ENCODE results near the gene ZBP1.

Gene ZBP1

GRCh38 chr20:57658447-57658832 is 38.2 kb upstream of the ZBP1 start:
- no peak for DNase-seq

- DNase-seq: no peak
These were observed 37.6 kb upstream of the ZBP1 start for GRCh38 chr20:57657535-57658446.

GRCh38 chr20:57656821-57657534 is 36.8 kb upstream of the ZBP1 start:
- DNase-seq: no peak

- no peak for DNase-seq
These were observed 36.1 kb upstream of the ZBP1 start for GRCh38 chr20:57656252-57656820.

GRCh38 chr20:57655809-57656155 is 35.6 kb upstream of the ZBP1 start:
- no peak for DNase-seq

GRCh38 chr20:57654998-57655808 is 35.0 kb upstream of the ZBP1 start:
- no peak for DNase-seq

GRCh38 chr20:57654363-57654997 is 34.3 kb upstream of the ZBP1 start:
- DNase-seq: peak; percentile 36 to 45

GRCh38 chr20:57653910-57654309 is 33.7 kb upstream of the ZBP1 start:
- DNase-seq: no peak

GRCh38 chr20:57653546-57653900 is 33.3 kb upstream of the ZBP1 start:
- DNase-seq: no peak

- no peak for DNase-seq
These were observed 32.6 kb upstream of the ZBP1 start for GRCh38 chr20:57652606-57653545.

- DNase-seq: no peak
These were observed 31.8 kb upstream of the ZBP1 start for GRCh38 chr20:57651881-57652605.

GRCh38 chr20:57650756-57651483 is 30.7 kb upstream of the ZBP1 start:
- no peak for DNase-seq

- DNase-seq: no peak
These were observed 30.0 kb upstream of the ZBP1 start for GRCh38 chr20:57650266-57650665.

- no peak for DNase-seq
These were observed 29.4 kb upstream of the ZBP1 start for GRCh38 chr20:57649617-57650015.

GRCh38 chr20:57648878-57649616 is 28.8 kb upstream of the ZBP1 start:
- no peak for DNase-seq

GRCh38 chr20:57647933-57648785 is 27.9 kb upstream of the ZBP1 start:
- no peak for DNase-seq

GRCh38 chr20:57647006-57647932 is 27.0 kb upstream of the ZBP1 start:
- no peak for DNase-seq
